GM23338 (cell line): Measurements from ENCODE around the gene MTMR3. TPM values are rescaled to one million over a fixed set of nuclear protein-coding genes. Genes with fewer than 3 reads are reported as not detected.

Experiments used
- CREB1 ChIP-seq: fragments of 250-450 bp; sonication (Bioruptor Pico); IDR thresholded peaks from 2 replicates; pipeline ENCODE4 v1.5.0; 2020; ENCODE audit warnings: low read depth, mild to moderate bottlenecking, moderate library complexity
- NANOG ChIP-seq: IDR thresholded peaks from 2 replicates; pipeline ENCODE4 v1.6.1; 2016; ENCODE audit warnings: antibody characterized with exemption, borderline replicate concordance
- POLR2AphosphoS5 ChIP-seq: IDR thresholded peaks from 2 replicates; pipeline ENCODE4 v1.6.1; 2016; ENCODE audit warnings: antibody characterized with exemption, low read depth
- STAT1 ChIP-seq: IDR thresholded peaks from one replicate; pipeline ENCODE4 v1.6.1; 2016; ENCODE audit warnings: antibody characterized with exemption; ENCODE audit not compliant: unreplicated experiment
- polyA plus RNA-seq: library from polyadenylated mRNA; unstranded; fragments of >200 nt; fragmentation: Nextera tagmentation; extraction: Ambion mirVana; gene quantifications from 2 replicates; pipeline ENCODE4 v1.2.1, GENCODE V29; 2016
- total RNA-seq: library from RNA; depleted of rRNA; stranded (reverse); fragments of >200 nt; shearing (Covaris generic); gene quantifications from 2 replicates; pipeline ENCODE4 v1.2.3, GENCODE V29; 2014
- TF ChIP-seq, protein P1 (sequence below): fragments of 250-450 bp; sonication (Bioruptor Pico); IDR thresholded peaks from 2 replicates; pipeline ENCODE4 v1.5.0; 2020; ENCODE audit warnings: mild to moderate bottlenecking, moderate library complexity
- TF ChIP-seq, protein P2 (sequence below): IDR thresholded peaks from 2 replicates; pipeline ENCODE4 v1.6.1; 2016; ENCODE audit warnings: antibody characterized with exemption
- TF ChIP-seq, protein P3 (sequence below): IDR thresholded peaks from one replicate; pipeline ENCODE4 v1.6.1; 2018; ENCODE audit warnings: antibody characterized with exemption; ENCODE audit not compliant: unreplicated experiment

MTMR3 gene
- total and polyA plus RNA-seq, 2 experiments from 2014 or later = 5.2 to 27.4 TPM

DNA sequence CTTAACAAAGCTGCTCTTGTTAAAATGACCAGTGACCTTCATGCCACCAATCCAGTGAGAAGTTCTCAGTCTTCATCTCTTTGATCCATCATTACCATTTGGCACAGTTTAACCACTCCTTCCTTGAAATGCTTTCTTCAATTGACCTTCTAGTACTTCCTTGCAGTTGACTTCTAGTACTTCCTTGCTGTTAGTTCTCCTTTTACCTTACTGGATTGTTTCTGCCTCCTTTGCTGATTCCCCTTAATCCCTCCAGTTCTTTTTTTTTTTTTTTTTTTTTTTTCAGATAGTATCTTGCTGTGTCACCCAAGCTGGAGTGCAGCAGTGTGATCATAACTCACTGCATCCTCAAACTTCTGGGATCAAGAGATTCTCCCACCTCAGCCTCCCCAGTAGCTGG is 131.3 kb downstream of the MTMR3 start (continued):
- TF ChIP-seq, protein P1, sequence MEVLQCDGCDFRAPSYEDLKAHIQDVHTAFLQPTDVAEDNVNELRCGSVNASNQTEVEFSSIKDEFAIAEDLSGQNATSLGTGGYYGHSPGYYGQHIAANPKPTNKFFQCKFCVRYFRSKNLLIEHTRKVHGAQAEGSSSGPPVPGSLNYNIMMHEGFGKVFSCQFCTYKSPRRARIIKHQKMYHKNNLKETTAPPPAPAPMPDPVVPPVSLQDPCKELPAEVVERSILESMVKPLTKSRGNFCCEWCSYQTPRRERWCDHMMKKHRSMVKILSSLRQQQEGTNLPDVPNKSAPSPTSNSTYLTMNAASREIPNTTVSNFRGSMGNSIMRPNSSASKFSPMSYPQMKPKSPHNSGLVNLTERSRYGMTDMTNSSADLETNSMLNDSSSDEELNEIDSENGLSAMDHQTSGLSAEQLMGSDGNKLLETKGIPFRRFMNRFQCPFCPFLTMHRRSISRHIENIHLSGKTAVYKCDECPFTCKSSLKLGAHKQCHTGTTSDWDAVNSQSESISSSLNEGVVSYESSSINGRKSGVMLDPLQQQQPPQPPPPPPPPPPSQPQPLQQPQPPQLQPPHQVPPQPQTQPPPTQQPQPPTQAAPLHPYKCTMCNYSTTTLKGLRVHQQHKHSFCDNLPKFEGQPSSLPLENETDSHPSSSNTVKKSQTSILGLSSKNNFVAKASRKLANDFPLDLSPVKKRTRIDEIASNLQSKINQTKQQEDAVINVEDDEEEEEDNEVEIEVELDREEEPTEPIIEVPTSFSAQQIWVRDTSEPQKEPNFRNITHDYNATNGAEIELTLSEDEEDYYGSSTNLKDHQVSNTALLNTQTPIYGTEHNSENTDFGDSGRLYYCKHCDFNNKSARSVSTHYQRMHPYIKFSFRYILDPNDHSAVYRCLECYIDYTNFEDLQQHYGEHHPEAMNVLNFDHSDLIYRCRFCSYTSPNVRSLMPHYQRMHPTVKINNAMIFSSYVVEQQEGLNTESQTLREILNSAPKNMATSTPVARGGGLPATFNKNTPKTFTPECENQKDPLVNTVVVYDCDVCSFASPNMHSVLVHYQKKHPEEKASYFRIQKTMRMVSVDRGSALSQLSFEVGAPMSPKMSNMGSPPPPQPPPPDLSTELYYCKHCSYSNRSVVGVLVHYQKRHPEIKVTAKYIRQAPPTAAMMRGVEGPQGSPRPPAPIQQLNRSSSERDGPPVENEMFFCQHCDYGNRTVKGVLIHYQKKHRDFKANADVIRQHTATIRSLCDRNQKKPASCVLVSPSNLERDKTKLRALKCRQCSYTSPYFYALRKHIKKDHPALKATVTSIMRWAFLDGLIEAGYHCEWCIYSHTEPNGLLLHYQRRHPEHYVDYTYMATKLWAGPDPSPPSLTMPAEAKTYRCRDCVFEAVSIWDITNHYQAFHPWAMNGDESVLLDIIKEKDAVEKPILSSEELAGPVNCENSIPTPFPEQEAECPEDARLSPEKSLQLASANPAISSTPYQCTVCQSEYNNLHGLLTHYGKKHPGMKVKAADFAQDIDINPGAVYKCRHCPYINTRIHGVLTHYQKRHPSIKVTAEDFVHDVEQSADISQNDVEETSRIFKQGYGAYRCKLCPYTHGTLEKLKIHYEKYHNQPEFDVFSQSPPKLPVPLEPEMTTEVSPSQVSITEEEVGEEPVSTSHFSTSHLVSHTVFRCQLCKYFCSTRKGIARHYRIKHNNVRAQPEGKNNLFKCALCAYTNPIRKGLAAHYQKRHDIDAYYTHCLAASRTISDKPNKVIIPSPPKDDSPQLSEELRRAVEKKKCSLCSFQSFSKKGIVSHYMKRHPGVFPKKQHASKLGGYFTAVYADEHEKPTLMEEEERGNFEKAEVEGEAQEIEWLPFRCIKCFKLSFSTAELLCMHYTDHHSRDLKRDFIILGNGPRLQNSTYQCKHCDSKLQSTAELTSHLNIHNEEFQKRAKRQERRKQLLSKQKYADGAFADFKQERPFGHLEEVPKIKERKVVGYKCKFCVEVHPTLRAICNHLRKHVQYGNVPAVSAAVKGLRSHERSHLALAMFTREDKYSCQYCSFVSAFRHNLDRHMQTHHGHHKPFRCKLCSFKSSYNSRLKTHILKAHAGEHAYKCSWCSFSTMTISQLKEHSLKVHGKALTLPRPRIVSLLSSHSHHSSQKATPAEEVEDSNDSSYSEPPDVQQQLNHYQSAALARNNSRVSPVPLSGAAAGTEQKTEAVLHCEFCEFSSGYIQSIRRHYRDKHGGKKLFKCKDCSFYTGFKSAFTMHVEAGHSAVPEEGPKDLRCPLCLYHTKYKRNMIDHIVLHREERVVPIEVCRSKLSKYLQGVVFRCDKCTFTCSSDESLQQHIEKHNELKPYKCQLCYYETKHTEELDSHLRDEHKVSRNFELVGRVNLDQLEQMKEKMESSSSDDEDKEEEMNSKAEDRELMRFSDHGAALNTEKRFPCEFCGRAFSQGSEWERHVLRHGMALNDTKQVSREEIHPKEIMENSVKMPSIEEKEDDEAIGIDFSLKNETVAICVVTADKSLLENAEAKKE (CRISPR knock-in tag) = no peak
- no peak for TF ChIP-seq POLR2AphosphoS5
- TF ChIP-seq, protein P2, sequence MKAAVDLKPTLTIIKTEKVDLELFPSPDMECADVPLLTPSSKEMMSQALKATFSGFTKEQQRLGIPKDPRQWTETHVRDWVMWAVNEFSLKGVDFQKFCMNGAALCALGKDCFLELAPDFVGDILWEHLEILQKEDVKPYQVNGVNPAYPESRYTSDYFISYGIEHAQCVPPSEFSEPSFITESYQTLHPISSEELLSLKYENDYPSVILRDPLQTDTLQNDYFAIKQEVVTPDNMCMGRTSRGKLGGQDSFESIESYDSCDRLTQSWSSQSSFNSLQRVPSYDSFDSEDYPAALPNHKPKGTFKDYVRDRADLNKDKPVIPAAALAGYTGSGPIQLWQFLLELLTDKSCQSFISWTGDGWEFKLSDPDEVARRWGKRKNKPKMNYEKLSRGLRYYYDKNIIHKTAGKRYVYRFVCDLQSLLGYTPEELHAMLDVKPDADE = no peak
- TF ChIP-seq, protein P3, sequence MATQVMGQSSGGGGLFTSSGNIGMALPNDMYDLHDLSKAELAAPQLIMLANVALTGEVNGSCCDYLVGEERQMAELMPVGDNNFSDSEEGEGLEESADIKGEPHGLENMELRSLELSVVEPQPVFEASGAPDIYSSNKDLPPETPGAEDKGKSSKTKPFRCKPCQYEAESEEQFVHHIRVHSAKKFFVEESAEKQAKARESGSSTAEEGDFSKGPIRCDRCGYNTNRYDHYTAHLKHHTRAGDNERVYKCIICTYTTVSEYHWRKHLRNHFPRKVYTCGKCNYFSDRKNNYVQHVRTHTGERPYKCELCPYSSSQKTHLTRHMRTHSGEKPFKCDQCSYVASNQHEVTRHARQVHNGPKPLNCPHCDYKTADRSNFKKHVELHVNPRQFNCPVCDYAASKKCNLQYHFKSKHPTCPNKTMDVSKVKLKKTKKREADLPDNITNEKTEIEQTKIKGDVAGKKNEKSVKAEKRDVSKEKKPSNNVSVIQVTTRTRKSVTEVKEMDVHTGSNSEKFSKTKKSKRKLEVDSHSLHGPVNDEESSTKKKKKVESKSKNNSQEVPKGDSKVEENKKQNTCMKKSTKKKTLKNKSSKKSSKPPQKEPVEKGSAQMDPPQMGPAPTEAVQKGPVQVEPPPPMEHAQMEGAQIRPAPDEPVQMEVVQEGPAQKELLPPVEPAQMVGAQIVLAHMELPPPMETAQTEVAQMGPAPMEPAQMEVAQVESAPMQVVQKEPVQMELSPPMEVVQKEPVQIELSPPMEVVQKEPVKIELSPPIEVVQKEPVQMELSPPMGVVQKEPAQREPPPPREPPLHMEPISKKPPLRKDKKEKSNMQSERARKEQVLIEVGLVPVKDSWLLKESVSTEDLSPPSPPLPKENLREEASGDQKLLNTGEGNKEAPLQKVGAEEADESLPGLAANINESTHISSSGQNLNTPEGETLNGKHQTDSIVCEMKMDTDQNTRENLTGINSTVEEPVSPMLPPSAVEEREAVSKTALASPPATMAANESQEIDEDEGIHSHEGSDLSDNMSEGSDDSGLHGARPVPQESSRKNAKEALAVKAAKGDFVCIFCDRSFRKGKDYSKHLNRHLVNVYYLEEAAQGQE = no peak
- no peak for TF ChIP-seq CREB1 (CRISPR knock-in tag)
- no peak for TF ChIP-seq NANOG
- TF ChIP-seq STAT1 = no peak
